SW 1271 (cell line): ENCODE data around the gene GTF2H3.
A peak's percentile ranks its signal among the peaks of the same experiment; 100 is the strongest.
"Not testable (repeated sequence)": the region's sequence is repeated elsewhere in the genome, so short reads cannot be mapped to it uniquely, and the experiment has no call there.

ENCODE experiments used
- DNase-seq, 2 experiments: peaks; one replicate each; lab custom pipeline; 2025; lab: John Stamatoyannopoulos, UW

Gene GTF2H3

GRCh38 chr12:123633379-123634141, at the start of gene GTF2H3, which contains the start of gene EIF2B1:
TSS of gene GTF2H3 (plus strand) at chr12:123633829. CDS start at chr12:123633860, 31 bp downstream.
TSS of gene EIF2B1 (minus strand) at chr12:123633686. CDS start at chr12:123633557, 129 bp downstream.
- peak; percentile 97 for DNase-seq

GRCh38 chr12:123591702-123592481, 41.7 kb upstream of the GTF2H3 start:
- peak in 1 of 2 experiments; percentile 43 for DNase-seq

- DNase-seq: no peak
These were observed 37.9 kb upstream of the GTF2H3 start for GRCh38 chr12:123595729-123596128.

- DNase-seq: no peak
These were observed 36.5 kb upstream of the GTF2H3 start for GRCh38 chr12:123597100-123597499.

GRCh38 chr12:123598522-123598921, 35.1 kb upstream of the GTF2H3 start:
- no peak for DNase-seq

- no peak for DNase-seq
These were observed 34.3 kb upstream of the GTF2H3 start for GRCh38 chr12:123599310-123599709.

- DNase-seq: no peak
These were observed 33.9 kb upstream of the GTF2H3 start for GRCh38 chr12:123599721-123600120.

GRCh38 chr12:123601602-123602489, 31.8 kb upstream of the GTF2H3 start, which contains the start of gene DDX55:
TSS of gene DDX55 (plus strand) at chr12:123602099. CDS start at chr12:123602149, 50 bp downstream.
- DNase-seq: peak; percentile 53 to 71

- no peak for DNase-seq
These were observed 30.9 kb upstream of the GTF2H3 start for GRCh38 chr12:123602651-123603195.

GRCh38 chr12:123603495-123603894, 30.1 kb upstream of the GTF2H3 start:
- not testable (repeated sequence) for DNase-seq

- no peak for DNase-seq
These were observed 25.9 kb upstream of the GTF2H3 start for GRCh38 chr12:123607756-123608155.

- DNase-seq: no peak
These were observed 25.4 kb upstream of the GTF2H3 start for GRCh38 chr12:123608182-123608581.

- no peak for DNase-seq
These were observed 19.5 kb upstream of the GTF2H3 start for GRCh38 chr12:123614110-123614509.

- DNase-seq: no peak
These were observed 19.1 kb upstream of the GTF2H3 start for GRCh38 chr12:123614531-123614930.

- no peak for DNase-seq
These were observed 16.5 kb upstream of the GTF2H3 start for GRCh38 chr12:123617144-123617543.

GRCh38 chr12:123617580-123617979, 16.0 kb upstream of the GTF2H3 start:
- DNase-seq: no peak

- no peak for DNase-seq
These were observed 12.5 kb upstream of the GTF2H3 start for GRCh38 chr12:123621101-123621500.

GRCh38 chr12:123621619-123622530, 11.8 kb upstream of the GTF2H3 start:
- DNase-seq: no peak

- no peak for DNase-seq
These were observed 523 bp downstream of the GTF2H3 start for GRCh38 chr12:123634142-123634561.

GRCh38 chr12:123643911-123644310, 10.3 kb downstream of the GTF2H3 start:
- no peak for DNase-seq
